ENCODE results near the gene ITSN2.

Gene ITSN2

GRCh38 chr2:24253303-24253919, 106.9 kb downstream of the ITSN2 start:
- no peak for TF ChIP-seq CTCF (IDR thresholded peaks at IDR 0.05; ENCODE audit: low read length, missing control alignments)
- no peak overlapping the region for H3K4me3 ChIP-seq (replicated peaks; ENCODE audit: low read depth, low read length)
- peak; percentile 49 for DNase-seq (ENCODE audit: low read depth)

- TF ChIP-seq CTCF (IDR thresholded peaks at IDR 0.05; ENCODE audit: low read length, missing control alignments), result no peak
- DNase-seq (ENCODE audit: low read depth), result no peak
- H3K4me3 ChIP-seq (replicated peaks; ENCODE audit: low read depth, low read length), result no peak overlapping the region
Measured at GRCh38 chr2:24247592-24247991, 112.7 kb downstream of the ITSN2 start.

- DNase-seq (ENCODE audit: low read depth), result no peak
- H3K4me3 ChIP-seq (replicated peaks; ENCODE audit: low read depth, low read length), result no peak overlapping the region
- TF ChIP-seq CTCF (IDR thresholded peaks at IDR 0.05; ENCODE audit: low read length, missing control alignments), result no peak
Measured at GRCh38 chr2:24247164-24247563, 113.2 kb downstream of the ITSN2 start.

GRCh38 chr2:24245986-24246776, 114.2 kb downstream of the ITSN2 start:
- DNase-seq (ENCODE audit: low read depth), result no peak
- no peak for TF ChIP-seq CTCF (IDR thresholded peaks at IDR 0.05; ENCODE audit: low read length, missing control alignments)
- H3K4me3 ChIP-seq (replicated peaks; ENCODE audit: low read depth, low read length), result no peak overlapping the region

- no peak for DNase-seq (ENCODE audit: low read depth)
- H3K4me3 ChIP-seq (replicated peaks; ENCODE audit: low read depth, low read length), result no peak overlapping the region
- TF ChIP-seq CTCF (IDR thresholded peaks at IDR 0.05; ENCODE audit: low read length, missing control alignments), result no peak
Measured at GRCh38 chr2:24241528-24241927, 118.8 kb downstream of the ITSN2 start.

DNA sequence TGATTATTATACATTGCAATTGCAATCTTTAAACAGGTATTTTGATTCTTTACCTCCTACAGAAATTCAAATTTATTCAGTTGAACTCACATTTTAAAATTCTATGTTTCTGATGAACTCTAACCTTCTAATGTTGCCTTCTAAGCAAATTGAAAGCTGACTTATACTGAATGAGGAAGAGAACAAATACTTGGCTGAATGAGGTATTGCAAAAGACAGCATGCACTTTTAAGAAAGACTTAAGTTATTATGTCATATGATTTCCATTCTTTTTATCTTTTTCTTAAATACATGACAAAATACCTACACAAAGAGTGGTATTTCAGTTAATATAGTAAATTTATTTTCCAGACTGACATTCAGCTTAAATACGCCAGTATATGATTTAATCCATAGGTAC, 120.8 kb downstream of the ITSN2 start:
- DNase-seq (ENCODE audit: low read depth), result peak; percentile 18
- H3K4me3 ChIP-seq (replicated peaks; ENCODE audit: low read depth, low read length), result no peak overlapping the region
- TF ChIP-seq CTCF (IDR thresholded peaks at IDR 0.05; ENCODE audit: low read length, missing control alignments), result no peak
